Suprapubic skin (tissue), 4 donors: ENCODE measurements around the gene CD300E.

Source experiments
- POLR2A ChIP-seq, 2 donors: fragments of 450-650 bp; IDR thresholded peaks; one replicate each; pipeline ENCODE4 v1.6.1; 2017; ENCODE audit warnings: antibody characterized with exemption in 2 of 2, mild to moderate bottlenecking in 2 of 2, moderate library complexity in 2 of 2
- POLR2AphosphoS5 ChIP-seq, 3 donors: sonication (generic); formaldehyde crosslinking; IDR thresholded peaks; one replicate each; pipeline ENCODE4 v1.6.1; 2017; ENCODE audit warnings: antibody characterized with exemption in 3 of 3
- TF ChIP-seq, protein P1 (sequence below), 2 donors: fragments of 200-600 bp in 1 of 2; fragments of 450-650 bp in 1 of 2; sonication (generic) in 1 of 2; IDR thresholded peaks; one replicate each; pipeline ENCODE4 v1.5.1; 2016 to 2019; ENCODE audit warnings: antibody characterized with exemption in 2 of 2, mild to moderate bottlenecking in 1 of 2, moderate library complexity in 1 of 2

- TF ChIP-seq, protein P1, sequence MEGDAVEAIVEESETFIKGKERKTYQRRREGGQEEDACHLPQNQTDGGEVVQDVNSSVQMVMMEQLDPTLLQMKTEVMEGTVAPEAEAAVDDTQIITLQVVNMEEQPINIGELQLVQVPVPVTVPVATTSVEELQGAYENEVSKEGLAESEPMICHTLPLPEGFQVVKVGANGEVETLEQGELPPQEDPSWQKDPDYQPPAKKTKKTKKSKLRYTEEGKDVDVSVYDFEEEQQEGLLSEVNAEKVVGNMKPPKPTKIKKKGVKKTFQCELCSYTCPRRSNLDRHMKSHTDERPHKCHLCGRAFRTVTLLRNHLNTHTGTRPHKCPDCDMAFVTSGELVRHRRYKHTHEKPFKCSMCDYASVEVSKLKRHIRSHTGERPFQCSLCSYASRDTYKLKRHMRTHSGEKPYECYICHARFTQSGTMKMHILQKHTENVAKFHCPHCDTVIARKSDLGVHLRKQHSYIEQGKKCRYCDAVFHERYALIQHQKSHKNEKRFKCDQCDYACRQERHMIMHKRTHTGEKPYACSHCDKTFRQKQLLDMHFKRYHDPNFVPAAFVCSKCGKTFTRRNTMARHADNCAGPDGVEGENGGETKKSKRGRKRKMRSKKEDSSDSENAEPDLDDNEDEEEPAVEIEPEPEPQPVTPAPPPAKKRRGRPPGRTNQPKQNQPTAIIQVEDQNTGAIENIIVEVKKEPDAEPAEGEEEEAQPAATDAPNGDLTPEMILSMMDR (IDR thresholded peaks at IDR 0.05), result no peak
- no peak for TF ChIP-seq POLR2AphosphoS5 (IDR thresholded peaks at IDR 0.05)
- TF ChIP-seq POLR2A (IDR thresholded peaks at IDR 0.05), result no peak
These were observed 48.9 kb downstream of the CD300E start for GRCh38 chr17:74574489-74575142.
